Thymus (tissue), 11 donors: Measurements from ENCODE around the gene SAMD8. TPM values are rescaled to one million over a fixed set of nuclear protein-coding genes. Genes with fewer than 3 reads are reported as not detected.
"Not testable (repeated sequence)": the region's sequence is repeated elsewhere in the genome, so short reads cannot be mapped to it uniquely, and the experiment has no call there.

Experiments used
- DNase-seq, 9 donors: peaks; one replicate each; pipeline ENCODE4 v3.0.0-alpha.2; 2013; ENCODE audit warnings: low spot score in 9 of 9, low read depth in 6 of 9, missing footprints in 1 of 9
- H3K27ac ChIP-seq, 2 donors: one replicate each; pipeline ENCODE4 v1.5.1; 2013; ENCODE audit warnings: control low read depth in 1 of 2, low read depth in 1 of 2, low read length in 1 of 2, mild to moderate bottlenecking in 1 of 2, moderate library complexity in 1 of 2
- H3K27me3 ChIP-seq, 2 donors: one replicate each; pipeline ENCODE4 v1.5.1; 2013; ENCODE audit warnings: low read length in 1 of 2; ENCODE audit not compliant: control insufficient read depth in 2 of 2, insufficient read depth in 1 of 2
- H3K36me3 ChIP-seq, 2 donors: one replicate each; pipeline ENCODE4 v1.5.1; 2013; ENCODE audit warnings: low read length in 1 of 2, mild to moderate bottlenecking in 1 of 2, moderate library complexity in 1 of 2; ENCODE audit not compliant: control insufficient read depth in 2 of 2, insufficient read depth in 2 of 2
- H3K4me1 ChIP-seq, 2 donors: one replicate each; pipeline ENCODE4 v1.5.1; 2013; ENCODE audit warnings: low read length in 2 of 2; ENCODE audit not compliant: control insufficient read depth in 2 of 2, insufficient read depth in 2 of 2
- H3K4me3 ChIP-seq, 2 donors: one replicate each; pipeline ENCODE4 v1.5.1; 2013; ENCODE audit warnings: low read length in 2 of 2, control low read depth in 1 of 2, mild to moderate bottlenecking in 1 of 2
- H3K9me3 ChIP-seq, 2 donors: one replicate each; pipeline ENCODE4 v1.5.1; 2013; ENCODE audit warnings: low read length in 1 of 2, mild to moderate bottlenecking in 1 of 2; ENCODE audit not compliant: control insufficient read depth in 2 of 2, insufficient read depth in 1 of 2
- WGBS: extraction: QIAGEN DNeasy Blood & Tissue Kit; methylation state at CpG from one replicate; pipeline ENCODE4 v1.1.7; 2013; 5-methylcytosine and 5-hydroxymethylcytosine counted together
- polyA plus RNA-seq: library from polyadenylated mRNA; stranded (reverse); fragments of 200-250 nt; gene quantifications from one replicate; pipeline ENCODE4 v1.2.3, GENCODE V29; 2013
- total RNA-seq: library from RNA; stranded (reverse); fragments of 120-200 nt; gene quantifications from one replicate; pipeline ENCODE4 v1.2.4, GENCODE V29; 2013
- donor health status: healthy.

Gene SAMD8
- total and polyA plus RNA-seq, 2 donors = 7.6 to 13.1 TPM

- Histone ChIP-seq H3K27ac (no peak overlapping the region), H3K9me3 (no peaks in the 10 kb centered on the region), H3K4me1 (no peaks in the 10 kb centered on the region), H3K36me3 (peaks cover 5 to 13% of the 10 kb centered on the region in 2 donors), H3K4me3 (no peak overlapping the region), H3K27me3 (no peaks in the 10 kb centered on the region)
- WGBS = 96% methylated on average over 4 of the region's 4 CpGs
- no peak for DNase-seq
Observed at GRCh38 chr10:75123088-75123682, 11.7 kb downstream of the SAMD8 start.

GRCh38 chr10:75126277-75126676, 14.8 kb downstream of the SAMD8 start:
- H3K9me3 ChIP-seq = no peaks in the 10 kb centered on the region
- H3K27me3 ChIP-seq = no peaks in the 10 kb centered on the region
- H3K4me1 ChIP-seq = no peaks in the 10 kb centered on the region
- H3K27ac ChIP-seq = no peak overlapping the region
- WGBS = 94% methylated on average over 2 of the region's 2 CpGs
- H3K4me3 ChIP-seq = no peak overlapping the region
- DNase-seq = no peak
- H3K36me3 ChIP-seq = peaks cover 5 to 13% of the 10 kb centered on the region in 2 donors

- H3K27ac ChIP-seq = peak overlapping the region in 1 of 2 donors; percentile 25
- no peaks in the 10 kb centered on the region for H3K27me3 ChIP-seq
- WGBS = 62% methylated on average over 2 of the region's 2 CpGs
- no peak overlapping the region for H3K4me3 ChIP-seq
- H3K4me1 ChIP-seq = no peaks in the 10 kb centered on the region
- no peak for DNase-seq
- H3K36me3 ChIP-seq = peaks cover 5 to 13% of the 10 kb centered on the region in 2 donors
- no peaks in the 10 kb centered on the region for H3K9me3 ChIP-seq
Observed at GRCh38 chr10:75127471-75127870, 16.0 kb downstream of the SAMD8 start.

GRCh38 chr10:75128985-75129384, 17.5 kb downstream of the SAMD8 start:
- not testable (repeated sequence) for H3K27ac ChIP-seq, H3K4me1 ChIP-seq, DNase-seq, H3K27me3 ChIP-seq, H3K4me3 ChIP-seq, H3K9me3 ChIP-seq
- H3K36me3 ChIP-seq = peaks cover 5 to 11% of the 10 kb centered on the region in 2 donors
- 87% methylated on average over 1 of the region's 1 CpG for WGBS

GRCh38 chr10:75129537-75129936, 18.1 kb downstream of the SAMD8 start:
- no peaks in the 10 kb centered on the region for H3K4me1 ChIP-seq
- 100% methylated on average over 1 of the region's 1 CpG for WGBS
- no peak for DNase-seq

GRCh38 chr10:75133701-75134100, 22.2 kb downstream of the SAMD8 start:
- WGBS = 85% methylated on average over 3 of the region's 3 CpGs
- not testable (repeated sequence) for H3K4me1 ChIP-seq, DNase-seq, H3K9me3 ChIP-seq, H3K27me3 ChIP-seq, H3K36me3 ChIP-seq, H3K27ac ChIP-seq, H3K4me3 ChIP-seq

More at GRCh38 chr10:75129537-75129936, 18.1 kb downstream of the SAMD8 start:
- Histone ChIP-seq H3K4me3 (no peak overlapping the region), H3K27ac (no peak overlapping the region), H3K36me3 (peaks cover 5 to 11% of the 10 kb centered on the region in 2 donors), H3K9me3 (no peaks in the 10 kb centered on the region), H3K27me3 (no peaks in the 10 kb centered on the region)

GRCh38 chr10:75136346-75136745, 24.9 kb downstream of the SAMD8 start:
- 99% methylated on average over 1 of the region's 1 CpG for WGBS
- Histone ChIP-seq H3K36me3 (no peaks in the 10 kb centered on the region), H3K27ac (no peak overlapping the region), H3K9me3 (no peaks in the 10 kb centered on the region), H3K4me3 (no peak overlapping the region), H3K27me3 (no peaks in the 10 kb centered on the region), H3K4me1 (no peaks in the 10 kb centered on the region)
- no peak for DNase-seq

GRCh38 chr10:75137533-75138438, 26.3 kb downstream of the SAMD8 start:
- Histone ChIP-seq H3K4me1 (no peaks in the 10 kb centered on the region), H3K27ac (no peak overlapping the region), H3K4me3 (no peak overlapping the region), H3K9me3 (no peaks in the 10 kb centered on the region), H3K27me3 (no peaks in the 10 kb centered on the region), H3K36me3 (no peaks in the 10 kb centered on the region)
- 91% methylated on average over 3 of the region's 3 CpGs for WGBS
- no peak for DNase-seq

- no peak for DNase-seq
- Histone ChIP-seq H3K36me3 (no peaks in the 10 kb centered on the region), H3K4me1 (no peaks in the 10 kb centered on the region), H3K4me3 (no peak overlapping the region), H3K27ac (no peak overlapping the region), H3K9me3 (no peaks in the 10 kb centered on the region), H3K27me3 (no peaks in the 10 kb centered on the region)
- WGBS = 96% methylated on average over 4 of the region's 4 CpGs
Observed at GRCh38 chr10:75140246-75140645, 28.8 kb downstream of the SAMD8 start.
